GM23338 (cell line): ENCODE data around the gene SIGLEC9. TPM values are rescaled to one million over a fixed set of nuclear protein-coding genes. Genes with fewer than 3 reads are reported as not detected.
A peak's percentile ranks its signal among the peaks of the same experiment; 100 is the strongest.

Experiments used
- ATAC-seq: fragments of 200-7000 bp; cut with Tn5 transposase; 3 replicates; pipeline ENCODE4 v1.9.1; 2020
- DNase-seq: peaks from one replicate; pipeline ENCODE4 v3.0.0-alpha.2; 2015; ENCODE audit warnings: low spot score
- H2AFZ ChIP-seq: fragments of 200-600 bp; sonication (generic); 2 replicates; pipeline ENCODE4 v1.8.0; 2016; ENCODE audit warnings: antibody characterized with exemption, mild to moderate bottlenecking, moderate library complexity
- H3F3A ChIP-seq: fragments of 200-600 bp; sonication (generic); replicated peaks from 2 replicates; pipeline ENCODE4 v1.8.0; 2017; ENCODE audit warnings: antibody characterized with exemption, mixed run types, low read depth
- H3K27ac ChIP-seq: fragments of 200-600 bp; sonication (generic); 2 replicates; pipeline ENCODE4 v1.6.1; 2016; ENCODE audit warnings: low read depth
- H3K27me3 ChIP-seq: fragments of 200-600 bp; sonication (generic); 2 replicates; pipeline ENCODE4 v1.8.0; 2016; ENCODE audit warnings: mild to moderate bottlenecking, mixed run types, moderate library complexity; ENCODE audit not compliant: insufficient read depth
- H3K36me3 ChIP-seq: fragments of 200-600 bp; sonication (generic); 2 replicates; pipeline ENCODE4 v1.8.0; 2016; ENCODE audit warnings: mild to moderate bottlenecking; ENCODE audit not compliant: insufficient read depth
- H3K4me1 ChIP-seq: fragments of 200-600 bp; sonication (generic); 2 replicates; pipeline ENCODE4 v1.8.0; 2016; ENCODE audit warnings: mild to moderate bottlenecking, moderate library complexity; ENCODE audit not compliant: insufficient read depth
- H3K4me2 ChIP-seq: fragments of 200-600 bp; sonication (generic); 2 replicates; pipeline ENCODE4 v1.7.1; 2017; ENCODE audit warnings: mixed run types
- H3K4me3 ChIP-seq: fragments of 200-600 bp; sonication (generic); 2 replicates; pipeline ENCODE4 v1.6.1; 2016; ENCODE audit warnings: mixed run types
- H3K79me2 ChIP-seq: fragments of 200-600 bp; sonication (generic); replicated peaks from 2 replicates; pipeline ENCODE4 v1.8.0; 2017; ENCODE audit warnings: mild to moderate bottlenecking; ENCODE audit not compliant: insufficient read depth
- H3K9me2 ChIP-seq: fragments of 200-600 bp; sonication (generic); 2 replicates; pipeline ENCODE4 v1.8.0; 2017; ENCODE audit not compliant: insufficient read depth
- H4K20me1 ChIP-seq: fragments of 200-600 bp; sonication (generic); replicated peaks from 2 replicates; pipeline ENCODE4 v1.8.0; 2017; ENCODE audit warnings: mild to moderate bottlenecking; ENCODE audit not compliant: insufficient read depth
- H3K27ac Mint-ChIP-seq: 2 replicates; pipeline ENCODE4 v1.8.0; 2020; ENCODE audit warnings: inconsistent platforms, mild to moderate bottlenecking, moderate library complexity, mixed read lengths
- H3K27me3 Mint-ChIP-seq: 3 replicates; pipeline ENCODE4 v1.8.0; 2022; ENCODE audit warnings: low read depth, mild to moderate bottlenecking, moderate library complexity, mixed read lengths, inconsistent platforms; ENCODE audit not compliant: insufficient read depth, poor library complexity
- H3K36me3 Mint-ChIP-seq: 3 replicates; pipeline ENCODE4 v1.8.0; 2021; ENCODE audit warnings: low read depth, mild to moderate bottlenecking, inconsistent platforms, moderate library complexity, mixed read lengths
- H3K4me1 Mint-ChIP-seq: 3 replicates; pipeline ENCODE4 v1.8.0; 2020; ENCODE audit warnings: mild to moderate bottlenecking, inconsistent platforms, mixed read lengths
- H3K4me3 Mint-ChIP-seq: 3 replicates; pipeline ENCODE4 v1.8.0; 2021; ENCODE audit warnings: moderate library complexity, mild to moderate bottlenecking, inconsistent platforms, mixed read lengths
- H3K9me3 Mint-ChIP-seq: 3 replicates; pipeline ENCODE4 v1.8.0; 2020; ENCODE audit warnings: moderate library complexity, mild to moderate bottlenecking, inconsistent platforms, mixed read lengths
- CREB1 ChIP-seq: fragments of 250-450 bp; sonication (Bioruptor Pico); IDR thresholded peaks from 2 replicates; pipeline ENCODE4 v1.5.0; 2020; ENCODE audit warnings: low read depth, mild to moderate bottlenecking, moderate library complexity
- CTCF ChIP-seq, 2 experiments: fragments of 200-600 bp in 1 of 2; sonication (generic) in 1 of 2; conservative IDR thresholded peaks; 2 replicates each; pipeline versions ENCODE4 v1.5.1 to v1.6.1; 2016 to 2017; ENCODE audit warnings: antibody characterized with exemption in 2 of 2, low read depth in 2 of 2, mild to moderate bottlenecking in 2 of 2, moderate library complexity in 1 of 2
- ETS1 ChIP-seq: IDR thresholded peaks from 2 replicates; pipeline ENCODE4 v1.6.1; 2016; ENCODE audit warnings: antibody characterized with exemption
- EZH2phosphoT487 ChIP-seq: fragments of 200-600 bp; sonication (generic); IDR thresholded peaks from one replicate; pipeline ENCODE4 v1.8.1; 2018; ENCODE audit warnings: antibody characterized with exemption; ENCODE audit not compliant: unreplicated experiment
- POLR2AphosphoS5 ChIP-seq: IDR thresholded peaks from 2 replicates; pipeline ENCODE4 v1.6.1; 2016; ENCODE audit warnings: antibody characterized with exemption, low read depth
- REST ChIP-seq: IDR thresholded peaks from one replicate; pipeline ENCODE4 v1.6.1; 2018; ENCODE audit warnings: antibody characterized with exemption; ENCODE audit not compliant: unreplicated experiment
- polyA plus RNA-seq: library from polyadenylated mRNA; unstranded; fragments of >200 nt; fragmentation: Nextera tagmentation; extraction: Ambion mirVana; gene quantifications from 2 replicates; pipeline ENCODE4 v1.2.1, GENCODE V29; 2016
- total RNA-seq: library from RNA; depleted of rRNA; stranded (reverse); fragments of >200 nt; shearing (Covaris generic); gene quantifications from 2 replicates; pipeline ENCODE4 v1.2.3, GENCODE V29; 2014

SIGLEC9 gene
- total and polyA plus RNA-seq, 2 experiments from 2014 or later, result not detected

- Histone ChIP-seq H3F3A (no peaks in the 10 kb centered on the region), H3K4me2 (no peak overlapping the region), H3K27ac (no peak overlapping the region), H4K20me1 (no peaks in the 10 kb centered on the region), H3K4me1 (peaks cover 5% of the 10 kb centered on the region; the same call in 1 of the 2 replicates), H3K79me2 (no peaks in the 10 kb centered on the region), H3K4me3 (no peak overlapping the region), H3K9me2 (no peaks in the 10 kb centered on the region), H2AFZ (no peak overlapping the region), H3K36me3 (no peaks in the 10 kb centered on the region), H3K27me3 (no peaks in the 10 kb centered on the region)
- H3K27ac Mint-ChIP-seq, result peak overlapping the region; percentile 39; the same call in 1 of the 2 replicates
- H3K27me3 Mint-ChIP-seq, result peaks cover 20% of the 10 kb centered on the region
- DNase-seq (no peak), ATAC-seq (no peak)
- peaks cover 34% of the 10 kb centered on the region for H3K4me1 Mint-ChIP-seq
- H3K4me3 Mint-ChIP-seq, result no peak overlapping the region
- TF ChIP-seq EZH2phosphoT487, result no peak
- no peak for TF ChIP-seq ETS1
- TF ChIP-seq POLR2AphosphoS5, result no peak
- no peak for TF ChIP-seq CREB1 (CRISPR knock-in tag)
- no peak for TF ChIP-seq CTCF (conservative IDR thresholded peaks at IDR 0.05; ENCODE audit: low read depth in 2 of 2)
- H3K36me3 Mint-ChIP-seq, result no peaks in the 10 kb centered on the region; the same call in 2 of the 3 replicates
- H3K9me3 Mint-ChIP-seq, result no peaks in the 10 kb centered on the region
Observed at GRCh38 chr19:51091126-51091525, 33.6 kb upstream of the SIGLEC9 start.

- H3K36me3 Mint-ChIP-seq, result no peaks in the 10 kb centered on the region; the same call in 2 of the 3 replicates
- no peak for DNase-seq
Observed at GRCh38 chr19:51091895-51092873, 32.5 kb upstream of the SIGLEC9 start.

More at GRCh38 chr19:51091895-51092873, 32.5 kb upstream of the SIGLEC9 start:
- no peaks in the 10 kb centered on the region for H3K36me3 ChIP-seq
- Mint-ChIP-seq H3K27ac (no peak overlapping the region), H3K4me3 (no peak overlapping the region; the same call in 2 of the 3 replicates), H3K4me1 (peaks cover 26% of the 10 kb centered on the region), H3K9me3 (no peaks in the 10 kb centered on the region), H3K27me3 (peaks cover 18% of the 10 kb centered on the region)
- no peaks in the 10 kb centered on the region for H3K27me3 ChIP-seq
- no peak overlapping the region for H3K27ac ChIP-seq
- H3K79me2 ChIP-seq, result no peaks in the 10 kb centered on the region
- no peaks in the 10 kb centered on the region for H3K9me2 ChIP-seq
- no peak overlapping the region for H2AFZ ChIP-seq
- no peak for ATAC-seq
- no peak overlapping the region for H3K4me3 ChIP-seq
- no peaks in the 10 kb centered on the region for H4K20me1 ChIP-seq
- H3K4me2 ChIP-seq, result no peak overlapping the region
- H3F3A ChIP-seq, result peaks cover 5% of the 10 kb centered on the region; the same call in 1 of the 2 replicates
- H3K4me1 ChIP-seq, result peaks cover 5% of the 10 kb centered on the region; the same call in 1 of the 2 replicates
- TF ChIP-seq REST (no peak), CTCF (conservative IDR thresholded peaks at IDR 0.05; ENCODE audit: low read depth in 2 of 2) (0 out of 4 replicates have a peak, but pooled peaks of 1 of the 2 experiments have one; percentile 11)
